SU-DHL-6 (cell line): ENCODE results near the gene CTNNA2.

Experiments
- EZH2phosphoT487 ChIP-seq: fragments of 200-600 bp; sonication (generic), shearing (Covaris generic); conservative IDR thresholded peaks from 2 replicates; pipeline ENCODE4 v1.6.1; 2018; ENCODE audit warnings: mild to moderate bottlenecking, antibody characterized with exemption, low read length, moderate library complexity, mixed read lengths
- TF ChIP-seq, protein P1 (sequence below): fragments of 200-600 bp; sonication (generic); IDR thresholded peaks from one replicate; pipeline ENCODE4 v1.5.1; 2017; ENCODE audit warnings: antibody characterized with exemption, mild to moderate bottlenecking, low read length, moderate library complexity; ENCODE audit not compliant: insufficient read depth, poor library complexity, severe bottlenecking

DNA sequence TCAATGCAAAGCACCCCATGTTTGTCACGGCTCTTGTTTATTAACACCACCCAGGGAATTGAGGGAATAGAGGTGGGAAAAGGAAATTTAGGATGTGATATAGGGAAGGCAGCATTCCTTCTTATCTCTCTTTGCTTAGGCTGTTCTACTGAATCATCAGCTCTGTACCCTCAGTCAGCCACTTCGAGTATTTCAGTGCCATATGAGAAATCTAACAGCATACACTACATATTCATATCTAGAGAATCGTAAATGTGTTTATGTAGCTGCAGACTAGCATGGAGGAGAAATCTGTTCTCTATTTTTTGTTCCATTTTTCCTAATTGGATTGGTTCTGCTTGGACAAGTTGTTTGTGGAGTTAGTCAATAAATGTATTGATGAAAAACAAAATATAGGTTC lies 187.8 kb downstream of the CTNNA2 start:
- TF ChIP-seq EZH2phosphoT487, result no peak
- TF ChIP-seq, protein P1, sequence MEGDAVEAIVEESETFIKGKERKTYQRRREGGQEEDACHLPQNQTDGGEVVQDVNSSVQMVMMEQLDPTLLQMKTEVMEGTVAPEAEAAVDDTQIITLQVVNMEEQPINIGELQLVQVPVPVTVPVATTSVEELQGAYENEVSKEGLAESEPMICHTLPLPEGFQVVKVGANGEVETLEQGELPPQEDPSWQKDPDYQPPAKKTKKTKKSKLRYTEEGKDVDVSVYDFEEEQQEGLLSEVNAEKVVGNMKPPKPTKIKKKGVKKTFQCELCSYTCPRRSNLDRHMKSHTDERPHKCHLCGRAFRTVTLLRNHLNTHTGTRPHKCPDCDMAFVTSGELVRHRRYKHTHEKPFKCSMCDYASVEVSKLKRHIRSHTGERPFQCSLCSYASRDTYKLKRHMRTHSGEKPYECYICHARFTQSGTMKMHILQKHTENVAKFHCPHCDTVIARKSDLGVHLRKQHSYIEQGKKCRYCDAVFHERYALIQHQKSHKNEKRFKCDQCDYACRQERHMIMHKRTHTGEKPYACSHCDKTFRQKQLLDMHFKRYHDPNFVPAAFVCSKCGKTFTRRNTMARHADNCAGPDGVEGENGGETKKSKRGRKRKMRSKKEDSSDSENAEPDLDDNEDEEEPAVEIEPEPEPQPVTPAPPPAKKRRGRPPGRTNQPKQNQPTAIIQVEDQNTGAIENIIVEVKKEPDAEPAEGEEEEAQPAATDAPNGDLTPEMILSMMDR, result no peak
